CD4-positive, alpha-beta T cell treated with Interleukin-17A for 1 hour (primary cell): ENCODE results near the gene SOS1.
"Not testable (repeated sequence)": the region's sequence is repeated elsewhere in the genome, so short reads cannot be mapped to it uniquely, and the experiment has no call there.

Source experiments
- DNase-seq: peaks from one replicate; pipeline ENCODE4 v3.0.0-alpha.2; 2020

Gene SOS1

DNA sequence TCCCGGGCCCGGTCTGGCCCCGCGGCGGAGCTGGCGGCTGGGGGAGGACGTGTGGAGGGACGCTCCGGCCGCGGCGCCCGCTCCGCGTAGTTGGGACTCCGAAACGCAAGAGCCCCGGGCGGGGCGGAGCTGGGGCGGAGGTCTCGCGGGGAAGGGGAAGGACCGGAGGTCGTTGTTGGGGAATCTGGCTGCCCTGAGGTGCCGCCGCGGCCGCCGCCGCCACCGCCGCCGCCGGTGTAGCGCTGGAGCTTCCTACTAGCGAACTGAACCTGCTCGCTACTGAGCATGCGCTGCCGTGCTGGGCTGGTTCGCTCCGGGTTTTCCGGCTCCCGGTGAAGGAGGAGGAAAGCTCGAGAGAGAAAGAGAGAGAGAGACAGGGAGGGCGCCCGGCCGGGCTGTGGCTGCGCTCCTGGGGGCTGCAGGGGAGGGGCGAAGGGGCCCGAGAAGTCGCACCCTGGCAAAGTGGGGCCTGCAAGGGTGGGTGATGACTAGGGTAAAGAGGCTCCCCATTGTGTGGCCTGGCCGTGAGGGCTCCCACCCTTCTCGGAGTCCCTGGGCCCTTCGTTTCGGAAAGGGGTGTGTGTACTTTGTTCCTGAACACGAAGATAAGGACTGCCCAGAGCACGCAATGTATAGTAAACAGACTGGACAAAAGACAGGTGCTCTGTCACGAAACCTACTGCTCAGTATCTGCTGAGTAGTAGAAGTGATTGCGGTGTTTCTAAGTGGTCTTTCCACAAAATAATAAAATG is at the start of gene SOS1:
TSS of gene SOS1 (minus strand) at position 281 of the 752 bp plus-strand sequence. CDS start 629 bp downstream, outside the sequence.
- DNase-seq: peak; percentile 94

DNA sequence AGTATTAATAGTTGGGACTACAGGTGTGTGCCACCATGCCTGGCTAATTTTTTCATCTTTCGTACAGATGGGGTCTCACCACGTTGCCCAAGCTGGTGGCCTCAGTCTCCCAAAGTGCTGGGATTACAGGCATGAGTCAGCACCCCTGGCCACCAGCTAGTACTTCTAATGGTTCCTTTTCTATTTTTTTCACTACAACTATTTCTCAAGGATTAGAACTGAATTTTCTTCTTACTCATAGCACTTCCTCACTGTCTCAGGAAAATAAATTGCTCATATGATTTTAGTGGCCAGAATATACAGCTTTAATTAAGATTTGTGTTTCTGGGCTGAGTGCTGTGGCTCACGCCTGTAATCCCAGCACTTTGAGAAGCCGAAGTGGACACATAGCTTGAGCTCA is 43.2 kb upstream of the SOS1 start:
- no peak for DNase-seq

DNA sequence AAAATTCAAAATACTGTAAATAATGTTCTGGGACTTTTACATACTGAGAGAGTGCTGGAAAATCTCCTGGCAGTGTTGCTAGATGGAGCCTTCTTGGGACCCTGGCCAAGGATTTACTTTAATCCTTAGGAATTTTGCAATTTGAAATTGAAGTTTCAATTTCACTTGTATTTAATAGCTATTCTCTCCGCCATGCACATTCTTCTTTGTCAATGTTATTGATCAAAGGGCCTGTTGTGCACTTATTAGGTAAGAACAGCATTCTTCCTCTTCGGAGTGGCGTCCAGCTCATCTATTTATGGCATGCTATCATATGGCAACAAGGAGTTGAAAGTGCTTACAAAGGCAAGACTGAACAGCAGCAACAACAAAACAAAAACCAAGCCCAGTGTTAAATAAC is 40.1 kb upstream of the SOS1 start:
- no peak for DNase-seq

DNA sequence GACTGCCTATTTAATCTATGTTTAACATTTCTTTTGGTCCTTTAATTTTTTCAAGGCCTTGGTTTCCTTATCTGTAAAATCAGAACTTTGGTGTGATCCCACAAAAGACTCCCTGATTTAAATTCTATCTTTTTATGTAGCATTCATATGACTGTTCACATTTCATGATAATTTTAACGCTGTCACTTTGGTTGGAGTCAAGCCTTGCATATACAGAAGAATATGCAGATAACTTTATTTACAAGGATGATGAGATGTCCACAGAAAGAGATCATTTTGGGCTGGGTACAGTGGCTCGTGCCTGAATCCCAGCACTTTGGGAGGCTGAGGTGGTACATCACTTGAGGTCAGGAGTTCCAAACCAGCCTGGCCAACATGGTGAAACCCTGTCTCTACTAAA is 38.4 kb upstream of the SOS1 start:
- DNase-seq: no peak

DNA sequence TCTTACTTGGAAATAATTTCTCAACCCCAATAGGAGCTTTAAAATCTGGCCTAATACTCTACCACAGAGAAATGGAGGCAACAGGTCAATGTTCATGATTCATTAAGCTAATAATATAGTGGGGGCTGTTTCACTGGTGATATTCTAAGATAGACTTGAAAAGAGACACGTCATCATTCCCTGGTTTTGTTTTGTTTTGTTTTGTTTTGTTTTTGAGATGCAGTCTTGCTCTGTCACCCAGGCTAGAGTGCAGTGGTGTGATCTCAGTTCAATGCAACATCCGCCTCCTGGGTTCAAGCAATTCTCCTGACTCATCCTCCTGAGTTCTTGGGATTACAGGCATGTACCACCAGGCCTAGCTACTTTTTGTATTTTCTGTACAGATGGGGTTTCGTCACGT is 37.5 kb upstream of the SOS1 start:
- no peak for DNase-seq

DNA sequence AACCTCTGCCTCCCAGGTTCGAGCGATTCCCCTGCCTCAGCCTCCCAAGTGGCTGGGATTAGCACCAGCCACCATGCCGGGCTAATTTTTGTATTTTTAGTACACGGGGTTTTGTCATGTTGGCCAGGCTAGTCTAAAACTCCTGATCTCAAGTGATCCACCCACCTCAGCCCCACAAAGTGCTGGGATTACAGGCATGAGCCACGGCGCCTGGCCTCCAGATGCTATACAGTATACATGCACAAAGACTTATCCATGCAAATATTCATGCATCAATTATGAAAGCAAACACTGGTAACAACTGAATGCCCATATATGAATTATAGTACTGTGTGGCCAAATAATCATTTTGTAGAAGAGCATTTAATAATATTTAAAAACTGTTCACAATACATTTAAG is 36.0 kb upstream of the SOS1 start:
- no peak for DNase-seq

DNA sequence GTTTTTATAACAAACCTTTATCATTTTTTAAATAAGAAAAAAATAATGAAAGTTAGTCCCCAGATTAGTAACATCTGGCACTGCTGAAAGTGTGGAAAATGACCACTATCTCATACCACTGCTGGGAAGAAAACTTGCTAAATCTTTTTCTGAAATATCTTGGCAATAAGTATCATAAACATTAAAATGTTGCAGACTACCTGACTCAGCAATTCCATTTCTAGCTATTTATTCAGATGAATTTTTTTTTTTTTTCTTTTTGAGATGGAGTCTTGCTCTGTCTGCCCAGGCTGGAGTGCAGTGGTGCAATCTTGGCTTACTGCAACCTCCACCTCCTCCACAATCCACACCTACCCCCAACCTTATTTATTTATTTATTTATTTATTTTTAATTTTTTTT is 35.3 kb upstream of the SOS1 start:
- no peak for DNase-seq

DNA sequence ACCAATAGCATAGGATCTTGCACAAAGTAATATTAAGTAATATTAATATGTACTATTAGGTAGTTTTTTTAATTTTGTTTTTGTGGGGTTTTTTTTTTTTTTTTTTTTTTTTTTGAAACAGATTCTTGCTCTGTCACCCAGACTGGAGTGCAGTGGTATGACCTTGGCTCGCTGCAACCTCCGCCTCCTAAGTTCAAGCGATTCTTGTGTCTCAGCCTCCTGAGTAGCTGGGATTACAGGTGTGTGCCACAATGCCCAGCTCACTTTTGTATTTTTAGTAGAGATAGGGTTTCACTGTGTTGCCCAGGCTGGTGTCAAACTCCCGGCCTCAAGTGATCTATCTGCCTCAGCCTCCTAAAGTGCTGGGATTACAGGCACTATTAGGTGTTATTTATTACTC is 34.7 kb upstream of the SOS1 start:
- not testable (repeated sequence) for DNase-seq

DNA sequence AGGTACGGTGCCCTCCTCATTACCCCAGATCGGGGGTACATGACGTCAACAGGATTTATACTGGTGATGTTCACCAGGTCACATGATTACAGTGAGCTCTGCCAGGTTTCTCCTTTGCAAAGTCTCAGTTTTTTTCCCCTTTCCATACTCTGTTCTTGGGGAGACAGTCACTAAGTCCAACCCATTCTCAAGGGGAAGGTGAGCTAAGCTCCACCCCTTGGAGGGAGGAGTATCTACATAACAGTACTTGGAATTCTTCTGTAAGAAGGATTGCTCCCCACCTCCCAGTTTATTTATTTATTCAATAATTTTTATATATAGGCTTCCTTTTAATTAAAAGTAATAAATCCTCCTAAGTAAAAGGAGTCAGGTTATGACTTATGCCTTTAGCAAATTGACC is 34.1 kb upstream of the SOS1 start:
- no peak for DNase-seq

DNA sequence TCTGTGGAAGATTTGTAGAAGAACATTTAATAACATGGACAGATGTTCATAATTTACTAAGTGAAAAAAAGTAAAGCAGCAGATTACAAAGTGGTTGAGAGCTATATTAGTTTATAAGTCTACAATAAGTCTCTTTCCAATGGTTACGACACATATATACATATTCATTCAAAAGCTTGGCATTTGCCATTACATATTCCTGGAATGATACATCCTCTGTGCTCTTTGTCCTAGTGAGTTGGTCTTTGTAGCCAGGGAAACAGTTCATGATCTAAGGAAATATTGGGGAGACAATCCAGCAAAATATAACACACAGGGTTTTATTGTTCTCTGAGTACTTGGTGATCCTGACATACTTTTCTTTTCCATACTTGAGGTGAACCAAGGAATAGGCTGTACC is 32.5 kb upstream of the SOS1 start:
- DNase-seq: no peak

DNA sequence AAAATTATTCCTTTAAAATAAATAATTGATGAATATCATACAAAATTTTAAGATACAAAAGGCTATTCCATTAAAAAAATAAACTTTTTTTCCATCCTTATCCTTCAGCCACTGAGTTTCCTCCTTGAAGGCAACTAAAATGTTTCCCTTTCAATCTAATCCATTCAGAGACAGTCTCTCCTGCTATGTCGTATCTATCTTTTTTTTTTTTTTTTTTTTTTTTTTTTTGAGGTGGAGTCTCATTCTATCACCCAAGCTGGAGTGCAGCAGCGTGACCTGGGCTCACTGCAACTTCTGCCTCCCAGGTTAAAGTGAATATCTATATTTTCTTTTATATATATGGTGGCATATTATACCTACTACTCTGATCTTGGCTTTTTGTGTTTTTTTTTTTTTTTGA is 31.7 kb upstream of the SOS1 start:
- DNase-seq: no peak

DNA sequence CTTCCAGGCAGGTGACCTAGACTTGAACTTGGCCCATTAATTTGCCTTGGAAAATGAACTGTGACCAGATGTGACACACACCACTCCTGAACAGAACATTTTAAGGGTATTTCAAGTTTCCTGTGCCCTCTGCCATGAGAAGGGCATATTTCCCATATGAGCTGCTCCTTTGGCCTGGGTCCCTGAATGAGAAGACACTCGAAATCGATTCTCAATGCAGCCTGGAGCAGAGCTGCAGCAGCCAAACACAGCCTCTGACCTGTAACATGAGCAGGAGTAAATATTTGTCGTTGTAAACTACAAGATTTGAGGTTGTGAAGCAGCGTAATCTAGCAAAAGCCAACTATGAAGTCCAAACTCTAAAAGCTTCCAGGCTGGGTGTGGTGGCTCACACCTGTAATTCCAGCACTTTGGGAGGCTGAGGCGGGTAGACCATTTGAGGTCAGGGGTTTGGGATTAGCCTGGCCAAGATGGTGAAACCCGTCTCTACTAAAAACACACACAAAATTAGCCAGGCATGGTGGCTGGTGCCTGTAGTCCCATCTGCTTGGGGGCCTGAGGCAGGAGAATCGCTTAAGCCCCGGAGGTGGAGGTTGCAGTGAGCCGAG is 30.1 kb upstream of the SOS1 start:
- no peak for DNase-seq

DNA sequence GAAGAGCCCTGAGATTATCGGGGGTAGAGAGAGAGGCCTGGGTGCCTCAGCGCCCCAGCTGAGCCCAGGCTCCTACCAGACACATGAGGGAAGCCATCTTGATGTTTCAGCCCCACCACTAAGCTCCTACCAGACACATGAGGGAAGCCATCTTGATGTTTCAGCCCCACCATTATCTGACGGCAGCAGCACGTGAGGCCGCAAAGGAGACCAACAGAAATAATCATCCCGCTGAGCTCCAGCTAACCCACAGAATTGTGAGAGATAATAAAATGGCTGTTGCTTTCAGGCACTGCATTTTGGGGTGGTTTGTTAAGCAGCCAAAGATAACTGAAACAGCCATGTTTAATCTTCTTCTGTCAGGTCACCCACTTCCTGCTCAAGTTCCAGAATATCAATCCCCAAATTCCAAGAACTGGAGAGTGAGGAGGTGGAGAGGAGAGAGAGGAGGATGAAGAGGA is 29.3 kb upstream of the SOS1 start:
- DNase-seq: no peak

DNA sequence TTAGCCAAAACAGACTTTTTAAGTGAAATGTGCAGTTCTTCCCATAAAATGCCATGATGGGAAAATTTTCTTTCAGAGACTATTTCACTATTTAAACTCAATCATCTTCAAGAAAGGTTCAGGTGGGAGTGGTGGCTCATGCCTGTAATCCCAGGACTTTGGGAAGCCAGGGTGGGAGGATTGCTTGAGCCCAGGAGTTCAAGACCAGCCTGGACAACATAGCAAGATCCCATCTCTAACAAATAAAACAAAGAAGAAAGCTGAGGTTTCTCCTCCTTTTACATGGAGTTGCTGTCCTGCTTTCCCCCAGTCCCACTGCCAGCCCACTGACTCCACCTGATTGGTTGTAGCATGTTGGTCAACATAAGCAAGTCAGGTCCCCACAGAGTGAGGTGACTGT is 25.8 kb upstream of the SOS1 start:
- DNase-seq: no peak

DNA sequence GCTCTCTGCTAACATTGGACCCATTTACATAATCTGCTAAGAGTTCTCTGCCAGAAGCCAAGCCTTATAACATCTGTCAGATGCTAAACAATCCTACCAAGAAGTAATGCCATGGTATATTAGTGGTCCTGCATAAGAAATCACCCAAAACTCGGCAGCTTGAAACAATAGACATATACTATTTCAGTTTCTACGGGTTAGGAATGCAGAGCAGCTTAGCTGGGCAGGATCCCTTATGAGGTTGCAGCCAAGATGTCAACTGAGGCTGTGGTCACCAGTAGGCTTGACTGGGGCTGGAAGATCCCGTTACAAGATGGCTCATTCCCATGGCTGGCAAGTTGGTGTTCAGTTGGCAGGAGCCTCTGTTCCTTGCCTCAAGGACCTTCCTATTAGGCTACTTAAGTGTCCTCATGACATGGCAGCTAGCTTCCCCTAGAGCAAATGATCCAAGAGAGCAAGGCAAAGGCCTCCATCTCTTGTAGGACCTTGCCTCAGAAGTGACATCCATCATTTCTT is 25.1 kb upstream of the SOS1 start:
- no peak for DNase-seq

DNA sequence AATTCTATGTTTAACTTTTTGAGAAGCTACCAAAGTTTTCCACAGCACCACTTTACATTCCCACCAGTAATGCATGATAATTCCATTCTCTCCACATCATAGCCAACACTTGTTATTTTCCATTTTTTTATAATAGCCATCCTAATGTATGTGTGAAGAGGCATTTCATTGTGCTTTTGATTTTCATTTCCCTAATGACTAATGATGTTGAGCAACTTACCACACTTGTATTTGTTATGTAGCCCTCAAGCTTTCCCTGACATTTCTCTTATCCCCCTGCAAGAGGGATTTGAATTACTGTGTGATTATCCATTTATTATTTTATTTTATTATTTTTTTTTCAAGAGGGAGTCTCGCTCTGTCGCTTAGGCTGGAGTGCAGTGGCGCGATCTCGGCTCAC is 23.6 kb upstream of the SOS1 start:
- no peak for DNase-seq

DNA sequence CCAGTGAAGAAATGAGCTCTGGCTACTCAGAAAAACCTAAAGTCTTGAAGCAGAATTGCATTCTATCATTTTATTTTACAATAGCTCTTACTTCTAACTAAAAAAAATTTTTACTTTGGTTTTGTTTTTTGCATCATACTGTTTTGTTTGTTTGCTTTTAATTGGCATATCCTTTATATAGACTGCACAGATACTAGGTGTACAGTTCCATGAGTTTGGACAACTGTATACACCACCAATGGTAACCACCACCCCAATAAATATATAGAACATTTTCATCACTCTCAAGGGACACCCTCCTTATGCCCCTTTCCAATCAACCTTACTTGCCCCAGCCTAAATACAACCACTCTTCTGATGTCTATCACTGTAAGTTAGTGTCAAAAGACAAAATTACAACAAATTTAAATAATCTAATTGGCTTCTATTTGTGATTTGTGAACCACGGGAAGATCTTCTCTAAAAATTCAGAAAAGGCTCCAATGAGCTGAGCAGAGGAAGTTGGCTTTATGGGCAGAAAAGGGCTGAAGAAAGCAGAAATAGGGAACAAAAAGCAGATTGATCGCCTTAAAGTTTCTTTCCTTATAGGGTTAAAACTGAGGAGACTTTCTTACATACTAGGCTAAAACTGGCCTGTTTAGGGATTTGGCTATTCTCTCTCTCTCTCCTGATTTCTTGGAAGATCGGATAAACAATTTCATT is 22.2 kb upstream of the SOS1 start:
- DNase-seq: no peak

DNA sequence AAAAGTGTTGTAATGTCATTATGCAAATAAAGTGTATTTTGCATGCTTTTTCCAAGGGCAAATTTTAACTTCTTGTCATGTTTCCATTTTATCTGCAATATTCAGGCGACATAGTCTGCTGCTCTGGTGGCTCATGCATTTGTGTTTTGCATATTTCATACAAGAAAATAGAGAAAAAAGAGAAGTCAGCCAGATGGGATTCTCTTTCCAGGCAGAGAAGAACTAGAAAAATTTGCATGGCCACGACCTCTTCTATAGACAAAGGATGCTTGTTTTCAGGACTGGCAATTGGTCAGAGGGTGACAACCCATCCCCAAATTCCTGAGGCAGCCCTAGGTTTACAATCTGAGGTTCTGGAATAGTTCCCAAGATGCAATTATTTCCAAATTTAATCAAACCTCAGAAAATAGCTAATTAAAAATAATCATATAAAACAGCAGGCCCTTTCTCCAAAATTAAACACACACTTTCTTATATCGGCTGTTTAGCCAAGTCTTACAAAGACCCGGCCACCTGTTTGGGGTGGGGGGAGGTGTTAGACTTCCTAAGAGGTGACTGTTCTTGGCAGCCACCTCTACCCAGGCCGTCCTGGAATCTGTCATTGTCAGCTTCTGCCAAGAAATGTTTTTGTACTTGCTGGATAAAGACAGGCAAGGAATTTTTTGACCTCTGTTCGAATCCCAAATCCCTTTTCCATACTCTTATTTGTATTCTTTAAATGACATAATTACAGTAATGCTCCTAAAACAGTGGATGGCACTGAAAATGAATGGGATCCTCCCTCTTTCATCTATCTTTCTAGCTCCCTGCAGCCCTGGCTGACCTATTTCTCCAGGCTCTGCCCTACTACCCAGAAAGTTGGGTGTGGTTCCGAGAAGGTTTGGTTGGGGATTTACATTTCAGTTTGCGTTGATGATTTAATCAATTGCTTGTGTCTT is 20.8 kb upstream of the SOS1 start:
- peak; percentile 57 for DNase-seq

DNA sequence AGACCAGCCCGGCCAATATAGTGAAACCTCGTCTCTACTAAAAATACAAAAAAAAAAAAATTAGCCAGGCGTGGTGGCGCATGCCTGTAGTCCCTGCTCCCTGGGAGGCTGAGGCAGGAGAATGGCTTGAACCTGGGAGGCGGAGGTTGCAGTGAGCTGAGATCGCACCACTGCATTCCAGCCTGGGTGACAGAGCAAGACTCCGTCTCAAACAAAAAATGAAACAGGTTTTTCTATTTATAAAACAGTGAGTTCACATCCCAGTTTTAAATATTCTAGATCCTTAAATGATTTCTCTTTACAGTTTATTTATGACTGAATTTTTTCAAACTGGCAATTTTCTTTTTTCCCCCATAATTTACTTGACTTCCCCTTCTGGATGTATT is 20.1 kb upstream of the SOS1 start:
- DNase-seq: not testable (repeated sequence)

DNA sequence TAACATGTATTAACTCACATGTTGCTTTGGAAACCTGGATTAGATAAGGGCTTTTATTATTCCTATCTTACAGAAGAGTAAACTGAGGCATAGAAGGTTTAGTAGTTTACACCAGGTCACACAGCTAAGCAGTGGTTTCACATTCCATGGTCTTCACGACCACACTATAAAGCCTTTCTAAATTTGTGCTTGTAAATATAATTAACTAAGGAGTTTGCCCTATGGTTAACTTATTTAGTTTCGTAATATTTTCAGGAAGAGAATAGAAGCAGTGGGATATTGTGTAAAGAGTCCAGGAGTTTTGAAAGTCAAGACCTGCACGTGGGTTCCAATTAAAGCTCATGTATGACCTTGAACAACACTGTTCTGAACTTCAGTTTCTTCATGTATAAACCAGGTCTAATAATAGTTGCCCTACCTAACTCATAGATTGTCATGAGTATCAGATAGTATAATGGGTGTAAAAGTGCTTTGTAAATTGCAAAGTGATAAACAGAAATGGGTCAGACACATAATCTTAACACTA is 19.5 kb upstream of the SOS1 start:
- no peak for DNase-seq

DNA sequence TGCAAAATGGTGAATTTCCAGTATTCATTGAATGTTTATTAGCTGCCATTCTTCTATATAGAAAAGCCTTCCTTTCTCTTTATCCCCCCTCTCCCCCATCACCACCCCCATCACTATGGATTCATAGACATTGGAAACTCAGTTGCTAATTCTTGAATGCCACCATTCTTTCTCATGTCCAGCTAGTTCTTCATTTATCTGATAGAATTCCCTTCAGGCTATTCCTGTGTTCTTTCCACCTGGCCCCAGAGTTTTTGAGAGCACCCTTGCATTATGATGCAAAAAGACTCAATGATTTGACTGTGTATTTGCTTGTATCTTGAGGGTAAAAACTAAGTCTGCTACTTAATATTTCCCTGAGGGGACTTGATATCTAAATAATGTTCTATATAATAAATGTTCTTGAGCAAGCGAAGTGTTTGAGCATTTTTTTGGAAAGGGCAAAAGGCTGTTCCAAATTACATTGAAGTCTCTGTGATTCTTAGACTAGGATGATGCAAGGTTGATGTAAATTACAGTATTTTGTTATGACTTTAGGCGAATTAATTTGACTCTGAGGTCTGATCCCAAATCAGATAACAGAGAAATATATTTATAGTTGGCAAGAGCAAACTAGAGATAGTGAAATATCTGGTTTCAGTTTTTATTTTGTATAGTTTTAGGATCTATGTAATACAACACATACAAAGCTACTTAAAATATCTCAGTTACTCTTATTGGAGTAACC is 18.8 kb upstream of the SOS1 start:
- DNase-seq: no peak

DNA sequence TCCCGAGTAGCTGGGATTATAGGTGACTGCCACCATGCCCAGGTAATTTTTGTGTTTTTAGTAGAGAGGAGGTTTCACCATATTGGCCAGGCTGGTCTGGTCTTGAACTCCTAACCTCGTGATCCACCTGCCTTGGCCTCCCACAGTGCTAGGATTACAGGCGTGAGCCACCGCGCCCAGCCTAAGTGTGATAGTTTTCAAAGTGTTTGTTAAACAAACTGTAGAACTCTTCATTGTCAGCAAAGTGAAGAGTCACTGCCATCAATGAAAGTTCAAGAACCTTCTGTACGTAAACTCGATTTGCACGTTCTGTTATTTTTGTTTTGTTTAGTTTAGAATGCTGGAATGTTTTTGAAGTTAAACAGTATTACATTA is 18.0 kb upstream of the SOS1 start:
- DNase-seq: no peak
